HepG2 (cell line): ENCODE measurements around the gene ARFIP1. TPM values are rescaled to one million over a fixed set of nuclear protein-coding genes. Genes with fewer than 3 reads are reported as not detected.

Experiments
- ATAC-seq: fragments of 200-7000 bp; cut with Tn5 transposase; 3 replicates; pipeline ENCODE4 v1.9.1; 2020; ENCODE audit warnings: mild to moderate bottlenecking, moderate library complexity
- BruUV-seq: library from RNA; stranded (reverse); fragments of 400-500 nt; replicated peaks from 2 replicates; lab custom pipeline; 2021; lab: Mats Ljungman, UMichigan
- CTCF ChIA-PET: fragments of 300-600 bp; formaldehyde crosslinking; extraction: SDS; loops from one replicate; lab custom pipeline; 2021; ENCODE audit warnings: low total read pairs, inconsistent platforms, low intra/inter-chr PET ratio; lab: Yijun Ruan, JAX
- POLR2A ChIA-PET: fragments of 350-600 bp; sonication (Branson Sonifier 250); formaldehyde crosslinking; loops from one replicate; lab custom pipeline; 2020; ENCODE audit warnings: antibody characterized with exemption, inconsistent platforms; lab: Yijun Ruan, JAX
- DNase-seq: peaks from one replicate; pipeline ENCODE4 v3.0.0-alpha.2; 2015; ENCODE audit warnings: low spot score
- FAIRE-seq: peaks from 3 replicates; lab custom pipeline; 2011; peaks lifted over from hg19 to GRCh38; lab: Jason Lieb, UNC
- H2AFZ ChIP-seq: one replicate; pipeline ENCODE4 v1.6.1; 2011; ENCODE audit warnings: low read length, inconsistent platforms
- H3K27ac ChIP-seq: fragments of 300-600 bp; 3 replicates; pipeline ENCODE4 v1.8.0; 2011; ENCODE audit warnings: mixed run types, mild to moderate bottlenecking, mixed read lengths, low read length, inconsistent platforms; ENCODE audit not compliant: insufficient read depth; ENCODE audit errors: extremely low read length
- H3K27me3 ChIP-seq, 2 experiments: fragments of 200-600 bp in 1 of 2; 2 replicates in 1 of 2; 3 replicates in 1 of 2; pipeline versions ENCODE4 v1.6.0 to v1.8.0; 2011; ENCODE audit warnings: low read length in 2 of 2, mild to moderate bottlenecking in 2 of 2, moderate library complexity in 2 of 2, inconsistent platforms in 1 of 2; ENCODE audit not compliant: insufficient read depth in 2 of 2, control insufficient read depth in 1 of 2
- H3K36me3 ChIP-seq, 2 experiments: fragments of 200-600 bp in 1 of 2; replicated peaks in 1 of 2; 2 replicates in 1 of 2; 3 replicates in 1 of 2; pipeline versions ENCODE4 v1.5.1 to v1.8.0; 2011; ENCODE audit warnings: low read length in 2 of 2, inconsistent platforms in 1 of 2; ENCODE audit not compliant: insufficient read depth in 2 of 2, control insufficient read depth in 1 of 2
- H3K4me1 ChIP-seq: 2 replicates; pipeline ENCODE4 v1.5.1; 2012; ENCODE audit warnings: low read length, inconsistent platforms; ENCODE audit not compliant: insufficient read depth
- H3K4me2 ChIP-seq: 2 replicates; pipeline ENCODE4 v1.6.0; 2011; ENCODE audit warnings: low read depth, low read length, inconsistent platforms
- H3K4me3 ChIP-seq, 3 experiments: fragments of 200-600 bp in 1 of 3; sonication (generic), shearing (Covaris generic) in 1 of 3; replicated peaks in 1 of 3; 2 replicates each; pipeline ENCODE4 v1.5.1; 2011 to 2016; ENCODE audit warnings: low read length in 3 of 3, inconsistent platforms in 2 of 3, low read depth in 2 of 3, mild to moderate bottlenecking in 2 of 3, control low read depth in 1 of 3, mixed read lengths in 1 of 3; ENCODE audit not compliant: insufficient read depth in 1 of 3
- H3K79me2 ChIP-seq: one replicate; pipeline ENCODE4 v1.6.1; 2011; ENCODE audit warnings: low read length, inconsistent platforms; ENCODE audit not compliant: insufficient read depth
- H3K9ac ChIP-seq: 2 replicates; pipeline ENCODE4 v1.6.0; 2011; ENCODE audit warnings: mild to moderate bottlenecking, low read depth, low read length, inconsistent platforms; ENCODE audit not compliant: insufficient read depth
- H3K9me3 ChIP-seq: 2 replicates; pipeline ENCODE4 v1.5.1; 2012; ENCODE audit warnings: mild to moderate bottlenecking, low read length
- H4K20me1 ChIP-seq: 2 replicates; pipeline ENCODE4 v1.6.0; 2011; ENCODE audit warnings: inconsistent platforms, mild to moderate bottlenecking, low read length, moderate library complexity; ENCODE audit not compliant: insufficient read depth
- CHD4 ChIP-seq: fragments of 200-600 bp; sonication (generic); IDR thresholded peaks from 2 replicates; pipeline ENCODE4 v1.7.0; 2017; ENCODE audit warnings: mild to moderate bottlenecking, low read length, borderline replicate concordance
- CREBL2 ChIP-seq: sonication (generic); formaldehyde crosslinking; IDR thresholded peaks from 2 replicates; pipeline ENCODE4 v1.8.1; 2023; ENCODE audit warnings: missing genetic modification reagents, mild to moderate bottlenecking, borderline replicate concordance
- FOXP4 ChIP-seq: sonication (generic); formaldehyde crosslinking; IDR thresholded peaks from 2 replicates; pipeline ENCODE4 v1.4.0; 2020; ENCODE audit warnings: missing genetic modification reagents
- KAT7 ChIP-seq: IDR thresholded peaks from 2 replicates; pipeline ENCODE4 v1.6.1; 2018; ENCODE audit warnings: borderline replicate concordance, missing compliant biosample characterization
- MIXL1 ChIP-seq: IDR thresholded peaks from 2 replicates; pipeline ENCODE4 v1.6.1; 2016
- PATZ1 ChIP-seq: sonication (generic); formaldehyde crosslinking; IDR thresholded peaks from 2 replicates; pipeline ENCODE4 v1.4.0; 2020; ENCODE audit warnings: missing genetic modification reagents
- PITX1 ChIP-seq: sonication (generic); formaldehyde crosslinking; IDR thresholded peaks from 2 replicates; pipeline ENCODE4 v1.5.1; 2020; ENCODE audit warnings: mild to moderate bottlenecking, missing genetic modification reagents
- ZBTB39 ChIP-seq: sonication (generic); formaldehyde crosslinking; IDR thresholded peaks from 2 replicates; pipeline ENCODE4 v1.5.0; 2020; ENCODE audit warnings: missing genetic modification reagents
- ZNF431 ChIP-seq: sonication (generic); formaldehyde crosslinking; IDR thresholded peaks from 2 replicates; pipeline ENCODE4 v1.9.0; 2022; ENCODE audit warnings: missing genetic modification reagents, low read depth, mild to moderate bottlenecking, borderline replicate concordance
- ZNF646 ChIP-seq: sonication (generic); formaldehyde crosslinking; IDR thresholded peaks from 2 replicates; pipeline ENCODE4 v1.9.0; 2021; ENCODE audit warnings: mild to moderate bottlenecking, missing genetic modification reagents
- WGBS: methylation state at CpG from one replicate; pipeline ENCODE4 v1.1.6; 2017; ENCODE audit warnings: low lambda C conversion rate; 5-methylcytosine and 5-hydroxymethylcytosine counted together
- in situ Hi-C: cut with HindIII; loops from 2 replicates; pipeline ENCODE4 v1.10.0; 2017; ENCODE audit warnings: low pct_unique_long_range_greater_than_20kb; ENCODE audit not compliant: extremely low pct_ligation_motif_present
- intact Hi-C: fragments of 100-400 bp; cut with micrococcal nuclease; formaldehyde crosslinking; loops from one replicate; pipeline ENCODE4 v1.10.0; 2022; ENCODE audit not compliant: unreplicated experiment
- polyA plus RNA-seq, 8 experiments: library from polyadenylated mRNA; depleted of rRNA in 3 of 8; stranded (reverse) in 7 of 8; unstranded in 1 of 8; fragments of >200 nt; fragmentation: Illumina TruSeq in 4 of 8; extraction: Trizol in 4 of 8; gene quantifications; 2 replicates each; pipeline versions ENCODE4 v1.2.1 to v1.2.3, GENCODE V29; 2011 to 2016; ENCODE audit warnings: low read depth in 4 of 8, missing spikeins in 1 of 8, mixed read lengths in 1 of 8; ENCODE audit not compliant: insufficient read depth in 1 of 8
- total RNA-seq, 5 experiments: library from RNA; depleted of rRNA; stranded (reverse); fragments of >200 nt; fragmentation: Illumina TruSeq; extraction: Trizol; gene quantifications; 2 replicates each; pipeline ENCODE4 v1.2.3, GENCODE V29; 2016; ENCODE audit warnings: low read depth in 1 of 5

The ARFIP1 gene
- total and polyA plus RNA-seq, 2 of the 13 experiments (the other 11 are each of a cell fraction or from before 2014, with no cell fraction given): 9.9 to 27.7 TPM

- no TSS peak for BruUV-seq
- DNase-seq: no peak
- H3K9ac ChIP-seq: no peak overlapping the region
- no peak overlapping the region for H3K4me3 ChIP-seq
- no peaks in the 10 kb centered on the region for H3K79me2 ChIP-seq
- no peak overlapping the region for H2AFZ ChIP-seq
- 0 out of 5 replicates have a peak, but pooled peaks cover 0 to 4% of the 10 kb centered on the region in 2 experiments for H3K27me3 ChIP-seq
- no peaks in the 10 kb centered on the region for H3K36me3 ChIP-seq
- POLR2A ChIA-PET: no interaction called here
- H3K4me2 ChIP-seq: no peak overlapping the region
- intact Hi-C loops (no loop called here), in situ Hi-C loops (no loop called here)
- no peak for ATAC-seq
- no peak for TF ChIP-seq ZNF431 (CRISPR knock-in tag)
- TF ChIP-seq FOXP4 (CRISPR knock-in tag): no peak
- no peak for TF ChIP-seq ZBTB39 (CRISPR knock-in tag)
- no peak for TF ChIP-seq PITX1 (CRISPR knock-in tag)
- TF ChIP-seq ZNF646 (CRISPR knock-in tag): no peak
- TF ChIP-seq CHD4: no peak
- TF ChIP-seq PATZ1 (CRISPR knock-in tag): no peak
- no peak for TF ChIP-seq MIXL1
- TF ChIP-seq KAT7: no peak
- no peak for TF ChIP-seq CREBL2 (CRISPR knock-in tag)
- peaks cover 4% of the 10 kb centered on the region for H3K4me1 ChIP-seq
- no peak overlapping the region for H3K27ac ChIP-seq
- no peaks in the 10 kb centered on the region for H4K20me1 ChIP-seq
- H3K9me3 ChIP-seq: no peaks in the 10 kb centered on the region
- WGBS: 85% methylated on average over 9 of the region's 9 CpGs
- CTCF ChIA-PET: no interaction called here
- FAIRE-seq: no peak
Measured at GRCh38 chr4:152945639-152946038, 165.9 kb downstream of the ARFIP1 start.
